ENCODE measurements around the gene TMEM101. TPM values are rescaled to one million over a fixed set of nuclear protein-coding genes. Genes with fewer than 3 reads are reported as not detected.
A peak's percentile ranks its signal among the peaks of the same experiment; 100 is the strongest.

Gene TMEM101
- total RNA-seq, 1 experiment from 2014 or later, result 33.5 TPM

- ChIA-PET CTCF (interaction anchor here (0.5 kb wide), 1 partner anchor 59 kb away, joined by 4 read pairs; no protein-coding TSS in a partner anchor), POLR2A (ENCODE audit: unreplicated experiment) (no interaction called here)
- Histone ChIP-seq H3K27ac (no peak overlapping the region), H3K79me2 (ENCODE audit: low read depth) (no peaks in the 10 kb centered on the region), H3K4me1 (replicated peaks; ENCODE audit: insufficient read depth) (no peaks in the 10 kb centered on the region), H3F3A (ENCODE audit: insufficient read depth, low read depth) (no peaks in the 10 kb centered on the region), H3K27me3 (ENCODE audit: insufficient read depth, low read depth) (peaks cover 11% of the 10 kb centered on the region; the same call in 1 of the 2 replicates), H3K9me3 (ENCODE audit: insufficient read depth, low read depth) (no peaks in the 10 kb centered on the region), H3K36me3 (ENCODE audit: low read depth) (no peaks in the 10 kb centered on the region), H2AFZ (no peak overlapping the region), H4K20me1 (ENCODE audit: insufficient read depth) (no peaks in the 10 kb centered on the region), H3K4me3 (no peak overlapping the region), H3K9me2 (ENCODE audit: insufficient read depth) (no peaks in the 10 kb centered on the region), H3K4me2 (no peak overlapping the region)
- intact Hi-C loops (cut with micrococcal nuclease; ENCODE audit: unreplicated experiment), result no loop called here
- DNase-seq, result no peak
- TF ChIP-seq EZH2 (IDR thresholded peaks at IDR 0.05; ENCODE audit: low read depth) (no peak), CTCF (conservative IDR thresholded peaks at IDR 0.05) (no peak)
- BruUV-seq (replicated peaks), result no TSS peak
Measured at GRCh38 chr17:43967251-43967875, 47.4 kb downstream of the TMEM101 start.

GRCh38 chr17:43966276-43966675, 48.5 kb downstream of the TMEM101 start:
- Histone ChIP-seq H3K4me2 (no peak overlapping the region), H3K4me3 (no peak overlapping the region), H3K9me2 (ENCODE audit: insufficient read depth) (no peaks in the 10 kb centered on the region), H3K27ac (no peak overlapping the region), H3K79me2 (ENCODE audit: low read depth) (no peaks in the 10 kb centered on the region), H3K4me1 (replicated peaks; ENCODE audit: insufficient read depth) (no peaks in the 10 kb centered on the region), H3F3A (ENCODE audit: insufficient read depth, low read depth) (no peaks in the 10 kb centered on the region), H3K27me3 (ENCODE audit: insufficient read depth, low read depth) (peaks cover 11% of the 10 kb centered on the region; the same call in 1 of the 2 replicates), H2AFZ (no peak overlapping the region), H3K9me3 (ENCODE audit: insufficient read depth, low read depth) (no peaks in the 10 kb centered on the region), H3K36me3 (ENCODE audit: low read depth) (no peaks in the 10 kb centered on the region), H4K20me1 (ENCODE audit: insufficient read depth) (no peaks in the 10 kb centered on the region)
- no TSS peak for BruUV-seq (replicated peaks)
- ChIA-PET POLR2A (ENCODE audit: unreplicated experiment) (no interaction called here), CTCF (no interaction called here)
- TF ChIP-seq CTCF (conservative IDR thresholded peaks at IDR 0.05) (no peak), EZH2 (IDR thresholded peaks at IDR 0.05; ENCODE audit: low read depth) (no peak)
- peak; percentile 16 to 45 for DNase-seq
- intact Hi-C loops (cut with micrococcal nuclease; ENCODE audit: unreplicated experiment), result no loop called here

- Histone ChIP-seq H4K20me1 (ENCODE audit: insufficient read depth) (no peaks in the 10 kb centered on the region), H3K27ac (no peak overlapping the region), H3K9me2 (ENCODE audit: insufficient read depth) (no peaks in the 10 kb centered on the region), H3K27me3 (ENCODE audit: insufficient read depth, low read depth) (peaks cover 11% of the 10 kb centered on the region; the same call in 1 of the 2 replicates), H2AFZ (no peak overlapping the region), H3K4me2 (no peak overlapping the region), H3F3A (ENCODE audit: insufficient read depth, low read depth) (no peaks in the 10 kb centered on the region), H3K36me3 (ENCODE audit: low read depth) (no peaks in the 10 kb centered on the region), H3K4me3 (no peak overlapping the region), H3K79me2 (ENCODE audit: low read depth) (no peaks in the 10 kb centered on the region), H3K9me3 (ENCODE audit: insufficient read depth, low read depth) (no peaks in the 10 kb centered on the region), H3K4me1 (replicated peaks; ENCODE audit: insufficient read depth) (no peaks in the 10 kb centered on the region)
- no peak for DNase-seq
- ChIA-PET CTCF (no interaction called here), POLR2A (ENCODE audit: unreplicated experiment) (no interaction called here)
- no peak for TF ChIP-seq EZH2 (IDR thresholded peaks at IDR 0.05; ENCODE audit: low read depth)
- no peak for TF ChIP-seq CTCF (conservative IDR thresholded peaks at IDR 0.05)
- intact Hi-C loops (cut with micrococcal nuclease; ENCODE audit: unreplicated experiment), result no loop called here
- BruUV-seq (replicated peaks), result no TSS peak
Measured at GRCh38 chr17:43962479-43962878, 52.3 kb downstream of the TMEM101 start.

All from PC-9 (cell line).